K562 (cell line): ENCODE results near the gene ARMH1. TPM values are rescaled to one million over a fixed set of nuclear protein-coding genes. Genes with fewer than 3 reads are reported as not detected.
A peak's percentile ranks its signal among the peaks of the same experiment; 100 is the strongest.

Experiments
- ATAC-seq: fragments of 200-7000 bp; cut with Tn5 transposase; 3 replicates; pipeline ENCODE4 v1.9.1; 2020; ENCODE audit warnings: moderate library complexity
- Bru-seq: library from RNA; stranded (reverse); fragments of 400-500 nt; gene quantifications from one replicate; lab custom pipeline; 2021; lab: Mats Ljungman, UMichigan
- BruChase-seq, 2 experiments: library from RNA; stranded (reverse); fragments of 400-500 nt; gene quantifications; one replicate each; lab custom pipeline; 2021; lab: Mats Ljungman, UMichigan
- BruUV-seq: library from RNA; stranded (reverse); fragments of 400-500 nt; replicated peaks from 2 replicates; lab custom pipeline; 2021; lab: Mats Ljungman, UMichigan
- CTCF ChIA-PET: fragments of 300-600 bp; formaldehyde crosslinking; extraction: SDS; loops from one replicate; lab custom pipeline; 2021; ENCODE audit warnings: low intra/inter-chr PET ratio; lab: Yijun Ruan, JAX
- POLR2A ChIA-PET: fragments of 300-600, 350-650 bp; sonication (Branson Sonifier 250); formaldehyde crosslinking; extraction: SDS; loops from one replicate; lab custom pipeline; 2021; ENCODE audit warnings: antibody characterized with exemption, inconsistent platforms; lab: Yijun Ruan, JAX
- DNase-seq, 4 experiments: peaks; one replicate each; pipeline versions ENCODE4 v3.0.0 to v3.0.0-alpha.2; 2011 to 2018; ENCODE audit warnings: low spot score in 3 of 4, mixed read lengths in 3 of 4; ENCODE audit errors: extremely low read depth in 1 of 4
- FAIRE-seq: peaks from 2 replicates; lab custom pipeline; 2011; peaks lifted over from hg19 to GRCh38; lab: Jason Lieb, UNC
- H2AFZ ChIP-seq: 2 replicates; pipeline ENCODE4 v1.6.0; 2011; ENCODE audit warnings: low read depth, low read length, control low read depth, inconsistent platforms
- H3K27ac ChIP-seq: fragments of 200-600 bp; 3 replicates; pipeline ENCODE4 v1.8.0; 2011; ENCODE audit warnings: low read depth, mild to moderate bottlenecking, control low read depth, inconsistent platforms, low read length, moderate library complexity, mixed read lengths; ENCODE audit errors: extremely low read depth
- H3K27me3 ChIP-seq, 2 experiments: fragments of 300-600 bp in 1 of 2; 2 replicates in 1 of 2; 3 replicates in 1 of 2; pipeline versions ENCODE4 v1.6.0 to v1.8.0; 2011; ENCODE audit warnings: inconsistent platforms in 2 of 2, low read length in 2 of 2, mild to moderate bottlenecking in 1 of 2, mixed read lengths in 1 of 2, moderate library complexity in 1 of 2; ENCODE audit not compliant: control insufficient read depth in 2 of 2, insufficient read depth in 2 of 2
- H3K36me3 ChIP-seq: fragments of 300-600 bp; 3 replicates; pipeline ENCODE4 v1.8.0; 2011; ENCODE audit warnings: mild to moderate bottlenecking, low read length, inconsistent platforms; ENCODE audit not compliant: control insufficient read depth, insufficient read depth
- H3K4me1 ChIP-seq, 2 experiments: fragments of 200-600 bp in 1 of 2; replicated peaks in 1 of 2; 2 replicates in 1 of 2; 3 replicates in 1 of 2; pipeline versions ENCODE4 v1.5.1 to v1.8.0; 2011; ENCODE audit warnings: inconsistent platforms in 2 of 2, low read length in 2 of 2, mild to moderate bottlenecking in 1 of 2, mixed read lengths in 1 of 2, moderate library complexity in 1 of 2; ENCODE audit not compliant: control insufficient read depth in 2 of 2, insufficient read depth in 2 of 2
- H3K4me2 ChIP-seq: 2 replicates; pipeline ENCODE4 v1.6.1; 2011; ENCODE audit warnings: low read length, control low read depth, inconsistent platforms, mixed read lengths; ENCODE audit not compliant: insufficient read depth
- H3K4me3 ChIP-seq: fragments of 200-600 bp; sonication (generic), shearing (Covaris generic); 2 replicates; pipeline ENCODE4 v1.5.1; 2016; ENCODE audit warnings: control low read depth, inconsistent platforms
- H3K79me2 ChIP-seq: fragments of 200-600 bp; 3 replicates; pipeline ENCODE4 v1.8.0; 2011; ENCODE audit warnings: low read length, inconsistent platforms; ENCODE audit not compliant: control insufficient read depth, insufficient read depth
- H3K9ac ChIP-seq, 2 experiments: 2 replicates each; pipeline versions ENCODE4 v1.6.0 to v1.6.1; 2011; ENCODE audit warnings: low read depth in 2 of 2, low read length in 2 of 2, control low read depth in 1 of 2, inconsistent platforms in 1 of 2, mild to moderate bottlenecking in 1 of 2, mixed read lengths in 1 of 2; ENCODE audit not compliant: insufficient read depth in 1 of 2
- H3K9me1 ChIP-seq: one replicate; pipeline ENCODE4 v1.6.0; 2011; ENCODE audit warnings: inconsistent platforms, mild to moderate bottlenecking, low read length, moderate library complexity; ENCODE audit not compliant: control insufficient read depth, insufficient read depth
- H3K9me3 ChIP-seq: replicated peaks from 2 replicates; pipeline ENCODE4 v1.5.1; 2011; ENCODE audit warnings: low read depth, low read length, inconsistent platforms; ENCODE audit not compliant: control insufficient read depth, insufficient read depth
- H4K20me1 ChIP-seq: replicated peaks from 2 replicates; pipeline ENCODE4 v1.6.1; 2011; ENCODE audit warnings: low read length, inconsistent platforms, mixed read lengths; ENCODE audit not compliant: control insufficient read depth, insufficient read depth
- EP400 ChIP-seq: fragments of 450-650 bp; IDR thresholded peaks from 2 replicates; pipeline ENCODE4 v1.6.1; 2017; ENCODE audit warnings: antibody characterized with exemption, mild to moderate bottlenecking, moderate library complexity
- FOXP4 ChIP-seq: sonication (generic); formaldehyde crosslinking; IDR thresholded peaks from 2 replicates; pipeline ENCODE4 v1.8.0; 2022; ENCODE audit warnings: mild to moderate bottlenecking, missing genetic modification reagents, borderline replicate concordance
- IRF9 ChIP-seq: fragments of 450-650 bp; IDR thresholded peaks from 2 replicates; pipeline ENCODE4 v1.6.1; 2016; ENCODE audit warnings: missing biosample characterization, missing genetic modification characterization
- MCM3 ChIP-seq: fragments of 450-650 bp; IDR thresholded peaks from 2 replicates; pipeline ENCODE4 v1.6.1; 2016
- POLR2A ChIP-seq: fragments of 450-650 bp; conservative IDR thresholded peaks from 2 replicates; pipeline ENCODE4 v1.6.1; 2016
- SUPT5H ChIP-seq: fragments of 450-650 bp; IDR thresholded peaks from 2 replicates; pipeline ENCODE4 v1.6.1; 2016
- TCF3 ChIP-seq: sonication (generic); formaldehyde crosslinking; IDR thresholded peaks from 2 replicates; pipeline ENCODE4 v1.4.0; 2020; ENCODE audit warnings: mild to moderate bottlenecking, missing genetic modification reagents
- TCF7 ChIP-seq: sonication (generic); IDR thresholded peaks from 2 replicates; pipeline ENCODE4 v1.6.1; 2016; ENCODE audit warnings: antibody characterized with exemption, borderline replicate concordance
- YY1 ChIP-seq, 3 experiments: IDR thresholded peaks; 2 replicates each; pipeline ENCODE4 v1.6.1; 2011; ENCODE audit warnings: low read length in 2 of 3, mild to moderate bottlenecking in 2 of 3, moderate library complexity in 2 of 3, borderline replicate concordance in 1 of 3, control low read depth in 1 of 3, low read depth in 1 of 3; ENCODE audit not compliant: insufficient read depth in 3 of 3, insufficient replicate concordance in 2 of 3, control insufficient read depth in 1 of 3, insufficient read length in 1 of 3; ENCODE audit errors: extremely low read depth in 1 of 3
- ZNF75A ChIP-seq: fragments of 450-650 bp; formaldehyde crosslinking; IDR thresholded peaks from 2 replicates; pipeline ENCODE4 v1.4.0; 2020; ENCODE audit warnings: mild to moderate bottlenecking
- WGBS: fragments of 100-300 bp; shearing (Covaris generic); methylation state at CpG from one replicate; pipeline ENCODE4 v1.1.6; 2016; ENCODE audit warnings: low coverage, mixed read lengths; ENCODE audit not compliant: insufficient coverage; ENCODE audit errors: missing lambda C conversion rate; 5-methylcytosine and 5-hydroxymethylcytosine counted together
- in situ Hi-C: fragments of 300-500 bp; cut with MboI; formaldehyde crosslinking; loops from 4 replicates; pipeline ENCODE4 v1.15.0; 2018; ENCODE audit warnings: inconsistent platforms, mixed read lengths
- intact Hi-C: fragments of 100-400 bp; cut with micrococcal nuclease; formaldehyde crosslinking; loops from 2 replicates; pipeline ENCODE4 v1.14.2; 2022
- long read RNA-seq, 3 experiments: library from polyadenylated mRNA in 2 of 3; library from RNA in 1 of 3; unstranded in 2 of 3; stranded (forward) in 1 of 3; transcript quantifications; one replicate each; pipeline ENCODE4 v2.0.0, GENCODE V29; 2019 to 2022
- polyA minus RNA-seq, 3 experiments: library from RNA; depleted of rRNA, polyadenylated mRNA; stranded (reverse); fragments of >200 nt; gene quantifications; 2 replicates each; pipeline ENCODE4 v1.2.3, GENCODE V29; 2011
- polyA plus RNA-seq, 8 experiments: library from polyadenylated mRNA; depleted of rRNA in 4 of 8; stranded (reverse) in 5 of 8; unstranded in 3 of 8; fragments of >200 nt; fragmentation: Nextera tagmentation in 2 of 8; fragmentation: Illumina TruSeq in 1 of 8; extraction: Ambion mirVana in 2 of 8; extraction: Trizol in 1 of 8; gene quantifications; 2 replicates each; pipeline versions ENCODE4 v1.2.1 to v1.2.3, GENCODE V29; 2011 to 2014; ENCODE audit warnings: inconsistent platforms in 1 of 8, missing spikeins in 1 of 8
- total RNA-seq, 7 experiments: library from RNA; depleted of rRNA in 6 of 7; stranded (reverse); fragments of >200 nt in 6 of 7; fragmentation: Illumina TruSeq in 2 of 7; extraction: Trizol in 2 of 7; gene quantifications; 2 replicates each; pipeline versions ENCODE4 v1.2.1 to v1.2.3, GENCODE V29; 2011 to 2021; ENCODE audit warnings: low replicate concordance in 1 of 7

Gene ARMH1
- total RNA-seq (2011; cell fraction: chromatin; rRNA removed; ENCODE audit: low replicate concordance): 0.28 TPM in 1 of 2 replicates, not detected in the other
- total RNA-seq (2011; cell fraction: nucleolus; rRNA removed): not detected in 2 replicates
- not detected in 2 replicates for total RNA-seq (2011; cell fraction: nucleoplasm; rRNA removed)
- total RNA-seq (2014; rRNA removed): not detected in 2 replicates
- total RNA-seq (2014; rRNA removed; fragmentation: Illumina TruSeq; extraction: Trizol): not detected in 2 replicates
- total RNA-seq (2015; rRNA removed; fragmentation: Illumina TruSeq; extraction: Trizol): not detected in 2 replicates
- 0.49 TPM in 1 of 2 replicates, not detected in the other for total RNA-seq (2021)
- 0.37 TPM in 1 of 2 replicates, not detected in the other for polyA plus RNA-seq (2011; rRNA removed)
- 0.07 and 0.72 TPM in 2 replicates for polyA plus RNA-seq (2011; cell fraction: cytosol; rRNA removed)
- polyA plus RNA-seq (2011; cell fraction: nucleus; rRNA removed): 2.1 and 3.0 TPM in 2 replicates
- not detected in 2 replicates for polyA plus RNA-seq (2012)
- polyA plus RNA-seq (2014; fragmentation: Illumina TruSeq; extraction: Trizol): not detected in 2 replicates
- polyA plus RNA-seq (2014; fragmentation: Nextera tagmentation; extraction: Ambion mirVana): not detected
- 0.41 TPM in 1 of 2 replicates, not detected in the other for polyA plus RNA-seq (2014; rRNA removed)
- not detected in 2 replicates for polyA minus RNA-seq (2011; rRNA and poly(A)+ RNA removed)
- not detected in 2 replicates for polyA minus RNA-seq (2011; cell fraction: cytosol; rRNA and poly(A)+ RNA removed)
- not detected in 2 replicates for polyA minus RNA-seq (2011; cell fraction: nucleus; rRNA and poly(A)+ RNA removed)
- percentile 23 among the genes with signal in this experiment for Bru-seq, nascent RNA
- percentile 15 among the genes with signal in this experiment for BruChase-seq, experiment 1, labeled RNA remaining after a 2-hour chase
- percentile 21 among the genes with signal in this experiment for BruChase-seq, experiment 2, labeled RNA remaining after a 6-hour chase
- long read RNA-seq, experiment 1, partial matches to known transcripts: 0 of 1 reads
- long read RNA-seq, experiment 1, other reads (novel, unspliced or antisense): 1 of 1 reads
- long read RNA-seq, experiment 2: 0 reads
- long read RNA-seq, experiment 3: 0 reads

DNA sequence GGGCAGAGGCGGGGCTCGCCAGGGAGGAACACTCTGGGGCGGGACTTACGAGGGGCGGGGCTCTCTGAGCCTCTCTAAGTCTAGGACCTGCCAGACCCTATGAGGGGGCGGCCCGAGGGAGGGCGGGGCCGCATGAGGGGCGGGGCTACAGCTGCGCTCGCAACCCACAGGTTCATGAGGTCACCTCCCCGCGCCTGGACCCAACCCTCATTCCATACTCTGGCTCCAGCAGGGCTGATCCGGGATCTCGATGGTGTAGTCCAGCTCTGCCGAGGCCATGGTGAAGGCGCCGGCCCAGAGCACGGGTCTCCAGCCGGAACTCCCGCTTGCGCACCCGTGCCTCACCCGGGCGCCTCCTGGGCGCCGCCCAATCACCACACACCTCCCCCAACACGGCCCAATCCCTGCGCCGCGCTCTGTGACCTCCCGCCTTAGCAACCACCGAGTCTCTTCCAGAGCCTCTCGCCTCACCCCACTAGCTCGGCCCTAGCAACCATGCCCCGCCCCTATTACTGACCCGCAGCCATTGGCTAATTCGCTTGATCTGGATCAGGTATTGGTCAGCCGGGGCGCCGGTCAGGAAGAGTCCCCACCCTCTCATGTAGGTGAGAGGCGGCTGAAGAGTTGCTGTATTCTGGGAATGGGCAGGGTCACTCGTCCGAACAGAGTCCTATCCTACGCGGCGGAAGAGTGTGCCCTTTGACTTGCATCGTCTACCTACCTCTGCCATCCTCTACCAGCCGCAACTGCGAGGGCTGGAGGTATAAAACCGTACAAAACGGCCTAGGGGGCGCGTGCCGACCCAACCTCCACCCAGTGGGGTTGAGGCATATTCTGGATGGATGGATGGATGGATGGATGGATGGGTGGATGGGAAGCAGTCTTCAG lies at the start of gene ARMH1, which contains the start of gene TMEM53:
TSS of gene ARMH1 (plus strand) at position 602 of the 888 bp plus-strand sequence. CDS start 14,984 bp downstream, outside the sequence.
TSS of gene TMEM53 (minus strand) at position 369 of the 888 bp plus-strand sequence. CDS start at position 279, 90 bp downstream.
- Histone ChIP-seq H3K9me3 (no peaks in the 10 kb centered on the region), H3K4me2 (peak within 1 kb of the TSS; percentile 88), H3K36me3 (no peaks in the 10 kb centered on the region), H3K9me1 (peaks cover 4% of the 10 kb centered on the region), H3K27me3 (no peaks in the 10 kb centered on the region; a peak in 1 of 5 replicates), H3K79me2 (no peaks in the 10 kb centered on the region), H2AFZ (peak within 1 kb of the TSS; percentile 99), H3K27ac (peak within 1 kb of the TSS; percentile 77), H3K9ac (peak within 1 kb of the TSS; percentile 52 to 89), H4K20me1 (no peaks in the 10 kb centered on the region), H3K4me1 (peaks cover 23 to 37% of the 10 kb centered on the region in 2 experiments), H3K4me3 (peak within 1 kb of the TSS; percentile 54)
- BruUV-seq: no TSS peak
- FAIRE-seq (peak; percentile 98), ATAC-seq (peak; percentile 97), DNase-seq (peak; percentile 99 to 100 (median 100))
- intact Hi-C loops (no loop called here), in situ Hi-C loops (no loop called here)
- CTCF ChIA-PET: no interaction called here
- WGBS: 9% methylated on average over 50 of the region's 56 CpGs
- POLR2A ChIA-PET: interaction anchor here (0.6 to 3.3 kb wide), 13 partner anchors 10 to 847 kb away, joined by 3 to 40 read pairs (median 4); partner anchors contain the start of genes PRDX1 and RNU5D-1
- no peak for TF ChIP-seq IRF9 (tag)
- 0 out of 2 replicates have a peak, but pooled peaks have one; percentile 5 for TF ChIP-seq TCF3
- TF ChIP-seq FOXP4 (CRISPR knock-in tag): no peak
- no peak for TF ChIP-seq MCM3
- TF ChIP-seq TCF7: 0 out of 2 replicates have a peak, but pooled peaks have one; percentile 47
- peak in 1 of 3 experiments; percentile 22 for TF ChIP-seq YY1 (IDR thresholded peaks at IDR 0.05; ENCODE audit: borderline replicate concordance in 1 of 3, control insufficient read depth in 1 of 3, extremely low read depth in 1 of 3, insufficient read depth in 3 of 3, insufficient read length in 1 of 3, insufficient replicate concordance in 2 of 3, low read depth in 1 of 3, low read length in 2 of 3)
- peak; percentile 87 for TF ChIP-seq POLR2A
- peak; percentile 87 for TF ChIP-seq SUPT5H
- peak; percentile 72; the same call in 1 of the 2 replicates for TF ChIP-seq EP400
- TF ChIP-seq ZNF75A (CRISPR knock-in tag): no peak
